Smooth muscle cell (in vitro differentiated cells): ENCODE measurements around the gene RAB3C. TPM values are rescaled to one million over a fixed set of nuclear protein-coding genes. Genes with fewer than 3 reads are reported as not detected.
"Not testable (repeated sequence)": the region's sequence is repeated elsewhere in the genome, so short reads cannot be mapped to it uniquely, and the experiment has no call there.

Experiments used
- DNase-seq: peaks from one replicate; lab custom pipeline; 2025; ENCODE audit not compliant: unreplicated experiment; lab: John Stamatoyannopoulos, UW
- H2AFZ ChIP-seq: fragments of 200-600 bp; sonication (generic); 2 replicates; pipeline ENCODE4 v1.6.0; 2016; ENCODE audit warnings: antibody characterized with exemption, low read depth, mild to moderate bottlenecking
- H3F3A ChIP-seq: fragments of 200-600 bp; sonication (generic); 2 replicates; pipeline ENCODE4 v1.6.0; 2017; ENCODE audit warnings: antibody characterized with exemption, low read depth
- H3K27ac ChIP-seq: fragments of 200-600 bp; sonication (generic); 2 replicates; pipeline ENCODE4 v1.5.1; 2016; ENCODE audit warnings: low read depth, mild to moderate bottlenecking
- H3K27me3 ChIP-seq: fragments of 200-600 bp; sonication (generic); 2 replicates; pipeline ENCODE4 v1.6.1; 2016; ENCODE audit warnings: low read depth, mild to moderate bottlenecking
- H3K36me3 ChIP-seq: fragments of 200-600 bp; sonication (generic); 2 replicates; pipeline ENCODE4 v1.5.1; 2016; ENCODE audit warnings: low read depth
- H3K4me1 ChIP-seq: fragments of 200-600 bp; sonication (generic); 2 replicates; pipeline ENCODE4 v1.5.1; 2016; ENCODE audit warnings: low read depth
- H3K4me2 ChIP-seq: fragments of 200-600 bp; sonication (generic); 2 replicates; pipeline ENCODE4 v1.6.0; 2016; ENCODE audit warnings: mild to moderate bottlenecking
- H3K4me3 ChIP-seq: fragments of 200-600 bp; sonication (generic); 2 replicates; pipeline ENCODE4 v1.5.1; 2016; ENCODE audit warnings: mild to moderate bottlenecking
- H3K79me2 ChIP-seq: fragments of 200-600 bp; sonication (generic); 2 replicates; pipeline ENCODE4 v1.6.0; 2016; ENCODE audit warnings: low read depth, mild to moderate bottlenecking
- H3K9ac ChIP-seq: fragments of 200-600 bp; sonication (generic); 2 replicates; pipeline ENCODE4 v1.6.0; 2016; ENCODE audit warnings: low read depth
- H3K9me3 ChIP-seq: fragments of 200-600 bp; sonication (generic); replicated peaks from 2 replicates; pipeline ENCODE4 v1.5.1; 2016; ENCODE audit warnings: low read depth
- H4K20me1 ChIP-seq: fragments of 200-600 bp; sonication (generic); 2 replicates; pipeline ENCODE4 v1.6.0; 2016; ENCODE audit warnings: low read depth
- WGBS: methylation state at CpG from one replicate; pipeline ENCODE4 v1.1.7; 2016; ENCODE audit warnings: low lambda C conversion rate; 5-methylcytosine and 5-hydroxymethylcytosine counted together
- polyA plus RNA-seq: library from polyadenylated mRNA; unstranded; fragments of >200 nt; fragmentation: Nextera tagmentation; extraction: Ambion mirVana; gene quantifications from 2 replicates; pipeline ENCODE4 v1.2.1, GENCODE V29; 2016
- total RNA-seq: library from RNA; depleted of rRNA; stranded (reverse); fragments of >200 nt; gene quantifications from 2 replicates; pipeline ENCODE4 v1.2.3, GENCODE V29; 2014
- TF ChIP-seq, protein P1 (sequence below): fragments of 200-600 bp; sonication (generic); IDR thresholded peaks from 2 replicates; pipeline ENCODE4 v1.5.1; 2017; ENCODE audit warnings: borderline replicate concordance, mild to moderate bottlenecking, antibody characterized with exemption; ENCODE audit not compliant: insufficient read depth, poor library complexity, severe bottlenecking

RAB3C gene
- total and polyA plus RNA-seq, 2 experiments from 2014 or later, result 0.10 to 1.1 TPM

DNA sequence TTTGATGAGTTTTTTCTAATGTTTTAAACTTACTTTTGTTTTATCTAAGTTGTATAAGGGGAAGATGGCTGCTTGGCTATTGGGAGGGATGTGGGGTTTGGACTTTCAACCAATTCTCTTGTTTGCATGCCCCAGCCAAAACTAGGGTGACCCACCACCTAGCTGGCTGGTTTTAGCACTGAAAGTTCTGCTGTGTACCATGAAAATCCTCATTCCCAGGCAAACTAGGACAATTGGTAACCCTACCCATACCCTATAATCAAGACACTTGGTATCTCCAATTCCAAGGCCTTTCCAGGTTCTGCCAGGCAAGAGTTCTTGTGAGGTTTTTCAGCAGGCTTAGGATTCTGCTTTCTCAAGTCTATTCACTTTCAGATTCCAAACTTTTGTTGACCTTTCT is 13.1 kb downstream of the RAB3C start:
- no peak overlapping the region for H3K4me3 ChIP-seq
- H3K36me3 ChIP-seq, result no peaks in the 10 kb centered on the region
- H3K27me3 ChIP-seq, result no peaks in the 10 kb centered on the region
- H3K9ac ChIP-seq, result no peak overlapping the region
- no peaks in the 10 kb centered on the region for H4K20me1 ChIP-seq
- no peak overlapping the region for H3K27ac ChIP-seq
- H2AFZ ChIP-seq, result no peak overlapping the region
- no peaks in the 10 kb centered on the region for H3K9me3 ChIP-seq
- TF ChIP-seq, protein P1, sequence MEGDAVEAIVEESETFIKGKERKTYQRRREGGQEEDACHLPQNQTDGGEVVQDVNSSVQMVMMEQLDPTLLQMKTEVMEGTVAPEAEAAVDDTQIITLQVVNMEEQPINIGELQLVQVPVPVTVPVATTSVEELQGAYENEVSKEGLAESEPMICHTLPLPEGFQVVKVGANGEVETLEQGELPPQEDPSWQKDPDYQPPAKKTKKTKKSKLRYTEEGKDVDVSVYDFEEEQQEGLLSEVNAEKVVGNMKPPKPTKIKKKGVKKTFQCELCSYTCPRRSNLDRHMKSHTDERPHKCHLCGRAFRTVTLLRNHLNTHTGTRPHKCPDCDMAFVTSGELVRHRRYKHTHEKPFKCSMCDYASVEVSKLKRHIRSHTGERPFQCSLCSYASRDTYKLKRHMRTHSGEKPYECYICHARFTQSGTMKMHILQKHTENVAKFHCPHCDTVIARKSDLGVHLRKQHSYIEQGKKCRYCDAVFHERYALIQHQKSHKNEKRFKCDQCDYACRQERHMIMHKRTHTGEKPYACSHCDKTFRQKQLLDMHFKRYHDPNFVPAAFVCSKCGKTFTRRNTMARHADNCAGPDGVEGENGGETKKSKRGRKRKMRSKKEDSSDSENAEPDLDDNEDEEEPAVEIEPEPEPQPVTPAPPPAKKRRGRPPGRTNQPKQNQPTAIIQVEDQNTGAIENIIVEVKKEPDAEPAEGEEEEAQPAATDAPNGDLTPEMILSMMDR, result no peak
- H3F3A ChIP-seq, result peaks cover 13% of the 10 kb centered on the region
- DNase-seq, result no peak
- H3K4me1 ChIP-seq, result peaks cover 4% of the 10 kb centered on the region
- no peak overlapping the region for H3K4me2 ChIP-seq
- H3K79me2 ChIP-seq, result no peaks in the 10 kb centered on the region

DNA sequence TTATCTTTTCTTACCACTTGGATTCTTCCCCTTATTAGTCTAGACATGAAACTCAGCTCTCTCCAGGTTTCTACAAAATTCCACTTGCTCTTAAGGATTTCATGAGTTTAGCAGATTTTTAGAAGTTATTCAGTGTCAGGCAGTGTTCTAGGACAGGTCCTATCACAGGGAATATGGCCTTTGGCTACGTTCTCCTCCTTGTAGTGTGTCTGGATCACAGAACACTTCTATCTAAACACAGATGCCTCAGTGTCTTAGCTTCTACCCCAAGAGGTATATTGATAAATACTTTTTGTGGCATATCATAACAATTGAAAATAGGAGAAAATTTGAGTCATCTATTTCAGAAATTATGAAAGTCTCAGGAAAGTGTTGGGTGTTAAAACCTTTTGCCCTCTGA is 15.6 kb downstream of the RAB3C start:
- no peaks in the 10 kb centered on the region for H3K9me3 ChIP-seq
- H3K27ac ChIP-seq, result no peak overlapping the region
- H4K20me1 ChIP-seq, result no peaks in the 10 kb centered on the region
- H2AFZ ChIP-seq, result peak overlapping the region; percentile 18
- peaks cover 13% of the 10 kb centered on the region for H3F3A ChIP-seq
- H3K4me3 ChIP-seq, result no peak overlapping the region
- peaks cover 4% of the 10 kb centered on the region for H3K4me1 ChIP-seq
- no peaks in the 10 kb centered on the region for H3K36me3 ChIP-seq
- 96% methylated on average over 1 of the region's 1 CpG for WGBS
- TF ChIP-seq, protein P1, result no peak
- DNase-seq, result no peak
- no peaks in the 10 kb centered on the region for H3K27me3 ChIP-seq
- H3K4me2 ChIP-seq, result no peak overlapping the region
- no peak overlapping the region for H3K9ac ChIP-seq
- H3K79me2 ChIP-seq, result no peaks in the 10 kb centered on the region

DNA sequence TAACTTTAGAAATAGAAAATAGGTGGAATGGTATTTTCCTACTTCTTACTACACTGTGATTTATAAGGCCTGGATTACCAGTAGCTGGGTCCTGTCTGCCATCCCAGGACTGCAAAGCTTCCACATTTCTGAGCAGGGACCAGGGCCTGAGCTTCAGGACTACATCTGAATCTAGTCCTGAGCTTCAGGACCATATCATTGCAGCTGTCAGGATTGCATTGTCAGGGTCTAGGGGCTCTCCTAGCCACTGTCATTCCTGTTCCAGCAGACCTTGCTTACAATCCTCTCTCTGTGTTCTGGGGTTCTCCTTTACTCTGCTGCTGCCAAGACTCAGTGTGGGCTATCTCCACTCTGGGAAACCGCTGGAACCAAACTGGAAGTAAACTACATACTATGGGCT is 16.3 kb downstream of the RAB3C start:
- H3K9me3 ChIP-seq, result no peaks in the 10 kb centered on the region
- peak overlapping the region; percentile 36 for H3K4me2 ChIP-seq
- no peaks in the 10 kb centered on the region for H3K27me3 ChIP-seq
- 50% methylated on average over 1 of the region's 1 CpG for WGBS
- H3K79me2 ChIP-seq, result no peaks in the 10 kb centered on the region
- TF ChIP-seq, protein P1, result no peak
- peaks cover 4% of the 10 kb centered on the region for H3K4me1 ChIP-seq
- H4K20me1 ChIP-seq, result no peaks in the 10 kb centered on the region
- no peak overlapping the region for H3K4me3 ChIP-seq
- no peak overlapping the region for H3K27ac ChIP-seq
- peaks cover 13% of the 10 kb centered on the region for H3F3A ChIP-seq
- H3K36me3 ChIP-seq, result no peaks in the 10 kb centered on the region
- DNase-seq, result no peak
- peak overlapping the region; percentile 18 for H2AFZ ChIP-seq
- H3K9ac ChIP-seq, result no peak overlapping the region

DNA sequence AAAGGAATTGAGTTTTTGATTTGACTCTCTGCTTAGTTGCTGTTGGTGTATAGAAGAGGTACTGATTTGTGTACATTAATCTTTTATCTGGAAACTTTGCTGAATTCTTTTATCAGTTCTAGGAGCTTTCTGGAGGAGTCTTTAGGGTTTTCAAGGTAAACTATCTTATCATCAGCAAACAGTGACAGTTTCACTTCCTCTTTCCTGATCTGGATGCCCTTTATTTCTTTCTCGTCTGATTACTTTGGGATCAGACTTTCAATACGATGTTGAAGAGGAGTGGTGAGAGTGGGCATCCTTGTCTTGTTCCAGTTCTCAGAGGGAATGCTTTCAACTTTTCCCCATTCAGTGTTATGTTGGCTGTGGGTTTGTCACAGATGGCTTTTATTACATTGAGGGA is 17.7 kb downstream of the RAB3C start:
- not testable (repeated sequence) for H2AFZ ChIP-seq, H3K4me1 ChIP-seq, H3K27me3 ChIP-seq, H3K9ac ChIP-seq, DNase-seq, H3K4me3 ChIP-seq, H3K9me3 ChIP-seq, H3K79me2 ChIP-seq, H3K36me3 ChIP-seq, H4K20me1 ChIP-seq, H3K4me2 ChIP-seq, H3K27ac ChIP-seq
- H3F3A ChIP-seq, result peaks cover 13% of the 10 kb centered on the region
- 57% methylated on average over 2 of the region's 2 CpGs for WGBS

DNA sequence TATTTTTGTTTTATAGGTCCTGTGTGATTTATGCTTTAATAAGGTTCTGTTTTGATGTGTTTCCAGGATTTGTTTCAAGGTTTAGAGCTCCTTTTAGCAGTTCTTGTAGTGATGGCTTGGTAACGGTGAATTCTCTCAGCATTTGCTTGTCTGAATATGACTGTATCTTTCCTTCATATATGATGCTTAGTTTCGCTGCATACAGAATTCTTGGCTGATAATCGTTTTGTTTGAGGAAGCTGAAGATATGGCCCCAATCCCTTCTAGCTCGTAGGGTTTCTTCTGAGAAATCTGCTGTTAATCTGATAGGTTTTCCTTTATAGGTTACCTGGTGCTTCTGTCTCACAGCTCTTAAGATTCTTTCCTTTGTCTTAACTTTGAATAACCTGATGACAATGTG is 20.0 kb downstream of the RAB3C start:
- not testable (repeated sequence) for H4K20me1 ChIP-seq, H3K4me3 ChIP-seq, H3K27me3 ChIP-seq, H3K79me2 ChIP-seq, H3K9me3 ChIP-seq, DNase-seq, H3K36me3 ChIP-seq, H3K27ac ChIP-seq, H2AFZ ChIP-seq, H3K4me2 ChIP-seq, H3K9ac ChIP-seq, H3K4me1 ChIP-seq
- 96% methylated on average over 4 of the region's 4 CpGs for WGBS
- peaks cover 13% of the 10 kb centered on the region for H3F3A ChIP-seq
